ENCODE results near the gene SPOCK3. TPM values are rescaled to one million over a fixed set of nuclear protein-coding genes. Genes with fewer than 3 reads are reported as not detected.
A peak's percentile ranks its signal among the peaks of the same experiment; 100 is the strongest.
"Not testable (repeated sequence)": the region's sequence is repeated elsewhere in the genome, so short reads cannot be mapped to it uniquely, and the experiment has no call there.

The SPOCK3 gene
- polyA plus RNA-seq, 4 donors: 7.3 to 15.4 (median 13.3) TPM

GRCh38 chr4:166972071-166972470 is 262.2 kb downstream of the SPOCK3 start:
- DNase-seq (ENCODE audit: low read depth in 4 of 4, low spot score in 2 of 4): peak in 3 of 4 donors; percentile 18 to 40 (median 26)

GRCh38 chr4:166968219-166968618 is 266.1 kb downstream of the SPOCK3 start:
- not testable (repeated sequence) for DNase-seq (ENCODE audit: low read depth in 4 of 4, low spot score in 2 of 4)

- DNase-seq (ENCODE audit: low read depth in 4 of 4, low spot score in 2 of 4): no peak
Observed at GRCh38 chr4:166965562-166965961, 268.7 kb downstream of the SPOCK3 start.

- no peak for DNase-seq (ENCODE audit: low read depth in 4 of 4, low spot score in 2 of 4)
Observed at GRCh38 chr4:166957451-166957850, 276.8 kb downstream of the SPOCK3 start.

GRCh38 chr4:166956484-166956883 is 277.8 kb downstream of the SPOCK3 start:
- DNase-seq (ENCODE audit: low read depth in 4 of 4, low spot score in 2 of 4): no peak

GRCh38 chr4:166941629-166942028 is 292.7 kb downstream of the SPOCK3 start:
- no peak for DNase-seq (ENCODE audit: low read depth in 4 of 4, low spot score in 2 of 4)

GRCh38 chr4:166930464-166930863 is 303.8 kb downstream of the SPOCK3 start:
- no peak for DNase-seq (ENCODE audit: low read depth in 4 of 4, low spot score in 2 of 4)

- DNase-seq (ENCODE audit: low read depth in 4 of 4, low spot score in 2 of 4): peak in 2 of 4 donors; percentile 11 to 16
Observed at GRCh38 chr4:166924424-166924823, 309.9 kb downstream of the SPOCK3 start.

- no peak for DNase-seq (ENCODE audit: low read depth in 4 of 4, low spot score in 2 of 4)
Observed at GRCh38 chr4:166913926-166914325, 320.4 kb downstream of the SPOCK3 start.

- no peak for DNase-seq (ENCODE audit: low read depth in 4 of 4, low spot score in 2 of 4)
Observed at GRCh38 chr4:166903408-166903807, 330.9 kb downstream of the SPOCK3 start.

- DNase-seq (ENCODE audit: low read depth in 4 of 4, low spot score in 2 of 4): no peak
Observed at GRCh38 chr4:166902941-166903340, 331.4 kb downstream of the SPOCK3 start.

GRCh38 chr4:166896254-166896653 is 338.0 kb downstream of the SPOCK3 start:
- no peak for DNase-seq (ENCODE audit: low read depth in 4 of 4, low spot score in 2 of 4)

- DNase-seq (ENCODE audit: low read depth in 4 of 4, low spot score in 2 of 4): no peak
Observed at GRCh38 chr4:166895771-166896170, 338.5 kb downstream of the SPOCK3 start.

- DNase-seq (ENCODE audit: low read depth in 4 of 4, low spot score in 2 of 4): no peak
Observed at GRCh38 chr4:166887457-166887856, 346.8 kb downstream of the SPOCK3 start.

GRCh38 chr4:166886718-166887117 is 347.6 kb downstream of the SPOCK3 start:
- DNase-seq (ENCODE audit: low read depth in 4 of 4, low spot score in 2 of 4): no peak

GRCh38 chr4:166882221-166882620 is 352.1 kb downstream of the SPOCK3 start:
- DNase-seq (ENCODE audit: low read depth in 4 of 4, low spot score in 2 of 4): no peak

GRCh38 chr4:166875821-166876220 is 358.5 kb downstream of the SPOCK3 start:
- DNase-seq (ENCODE audit: low read depth in 4 of 4, low spot score in 2 of 4): no peak

GRCh38 chr4:166862032-166862431 is 372.3 kb downstream of the SPOCK3 start:
- no peak for DNase-seq (ENCODE audit: low read depth in 4 of 4, low spot score in 2 of 4)

- not testable (repeated sequence) for DNase-seq (ENCODE audit: low read depth in 4 of 4, low spot score in 2 of 4)
Observed at GRCh38 chr4:166850398-166850797, 383.9 kb downstream of the SPOCK3 start.

- DNase-seq (ENCODE audit: low read depth in 4 of 4, low spot score in 2 of 4): no peak
Observed at GRCh38 chr4:166846939-166847338, 387.4 kb downstream of the SPOCK3 start.

GRCh38 chr4:166842795-166843261 is 391.5 kb downstream of the SPOCK3 start:
- DNase-seq (ENCODE audit: low read depth in 4 of 4, low spot score in 2 of 4): no peak

- no peak for DNase-seq (ENCODE audit: low read depth in 4 of 4, low spot score in 2 of 4)
Observed at GRCh38 chr4:166839615-166840251, 394.6 kb downstream of the SPOCK3 start.
